Measurements from ENCODE around the gene AVPI1. TPM values are rescaled to one million over a fixed set of nuclear protein-coding genes. Genes with fewer than 3 reads are reported as not detected.

Gene AVPI1
- total and polyA plus RNA-seq, 4 donors = 6.6 to 22.1 (median 11.9) TPM

DNA sequence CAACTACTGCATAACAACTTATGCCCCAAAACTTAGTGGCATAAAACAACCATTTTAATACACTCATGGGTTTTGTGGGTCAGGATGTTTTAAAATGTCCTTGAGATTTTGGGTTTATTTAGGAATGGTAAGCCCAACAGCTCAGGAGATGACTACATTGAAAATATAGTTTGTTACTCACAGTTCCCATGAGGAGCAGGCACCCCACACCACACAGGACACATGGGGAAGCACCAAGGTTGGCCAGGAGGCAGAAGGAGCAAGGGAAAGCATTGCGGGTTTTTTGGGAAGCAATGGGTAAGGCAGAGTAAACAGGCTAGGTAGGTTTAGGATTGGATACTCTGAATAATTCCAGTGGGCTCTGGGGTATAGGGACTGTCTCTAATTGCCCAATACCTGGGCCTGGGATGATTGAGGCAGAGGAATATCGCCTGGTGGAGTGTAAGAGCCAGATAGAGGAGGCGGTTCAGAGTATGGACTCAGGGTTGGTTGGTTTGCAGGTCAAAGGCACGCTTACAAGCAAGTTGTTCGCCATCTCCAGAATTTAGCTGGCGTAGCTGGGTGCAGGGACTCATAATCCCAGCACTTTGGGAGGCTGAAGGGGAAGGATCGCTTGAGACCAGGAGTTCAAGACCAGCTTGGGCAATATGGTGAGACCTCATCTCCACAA, 16.5 kb upstream of the AVPI1 start:
- no peak overlapping the region for H3K27ac ChIP-seq (ENCODE audit: low read depth in 1 of 2, low read length in 2 of 2)
- H3K4me3 ChIP-seq (ENCODE audit: low read depth in 1 of 3, low read length in 3 of 3) = no peak overlapping the region
- H3K9me3 ChIP-seq (ENCODE audit: control insufficient read depth in 4 of 4, low read length in 3 of 4) = no peaks in the 10 kb centered on the region
- no peak for DNase-seq (ENCODE audit: low spot score)
- WGBS = 81% methylated on average over 7 of the region's 7 CpGs
- H3K4me1 ChIP-seq (ENCODE audit: control insufficient read depth in 4 of 4, insufficient read depth in 4 of 4, low read length in 3 of 4) = peaks cover 7 to 14% (median 10%) of the 10 kb centered on the region in 4 donors
- TF ChIP-seq RXRA (IDR thresholded peaks at IDR 0.05) = no peak
- no peak for TF ChIP-seq EGR1 (IDR thresholded peaks at IDR 0.05; ENCODE audit: low read depth in 2 of 2)
- TF ChIP-seq REST (IDR thresholded peaks at IDR 0.05) = no peak
- no peak for TF ChIP-seq CTCF (IDR thresholded peaks at IDR 0.05; ENCODE audit: low read depth, low read length, missing input control)
- no peak for TF ChIP-seq NR2F2 (IDR thresholded peaks at IDR 0.05)
- no peak for TF ChIP-seq FOXA2 (IDR thresholded peaks at IDR 0.05)
- TF ChIP-seq, protein P1, sequence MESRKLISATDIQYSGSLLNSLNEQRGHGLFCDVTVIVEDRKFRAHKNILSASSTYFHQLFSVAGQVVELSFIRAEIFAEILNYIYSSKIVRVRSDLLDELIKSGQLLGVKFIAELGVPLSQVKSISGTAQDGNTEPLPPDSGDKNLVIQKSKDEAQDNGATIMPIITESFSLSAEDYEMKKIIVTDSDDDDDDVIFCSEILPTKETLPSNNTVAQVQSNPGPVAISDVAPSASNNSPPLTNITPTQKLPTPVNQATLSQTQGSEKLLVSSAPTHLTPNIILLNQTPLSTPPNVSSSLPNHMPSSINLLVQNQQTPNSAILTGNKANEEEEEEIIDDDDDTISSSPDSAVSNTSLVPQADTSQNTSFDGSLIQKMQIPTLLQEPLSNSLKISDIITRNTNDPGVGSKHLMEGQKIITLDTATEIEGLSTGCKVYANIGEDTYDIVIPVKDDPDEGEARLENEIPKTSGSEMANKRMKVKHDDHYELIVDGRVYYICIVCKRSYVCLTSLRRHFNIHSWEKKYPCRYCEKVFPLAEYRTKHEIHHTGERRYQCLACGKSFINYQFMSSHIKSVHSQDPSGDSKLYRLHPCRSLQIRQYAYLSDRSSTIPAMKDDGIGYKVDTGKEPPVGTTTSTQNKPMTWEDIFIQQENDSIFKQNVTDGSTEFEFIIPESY (IDR thresholded peaks at IDR 0.05) = no peak
- no peak for TF ChIP-seq TAF1 (conservative IDR thresholded peaks at IDR 0.05)
- TF ChIP-seq HNF4G (IDR thresholded peaks at IDR 0.05) = no peak
- TF ChIP-seq, protein P2, sequence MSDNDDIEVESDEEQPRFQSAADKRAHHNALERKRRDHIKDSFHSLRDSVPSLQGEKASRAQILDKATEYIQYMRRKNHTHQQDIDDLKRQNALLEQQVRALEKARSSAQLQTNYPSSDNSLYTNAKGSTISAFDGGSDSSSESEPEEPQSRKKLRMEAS (IDR thresholded peaks at IDR 0.05) = no peak
- no peak for TF ChIP-seq JUND (IDR thresholded peaks at IDR 0.05)
- no peak for TF ChIP-seq ATF3 (IDR thresholded peaks at IDR 0.05)
- TF ChIP-seq GABPA (IDR thresholded peaks at IDR 0.05 in 1 of 2, conservative IDR thresholded peaks at IDR 0.05 in 1 of 2) = no peak
- no peak for TF ChIP-seq YY1 (IDR thresholded peaks at IDR 0.05)
- no peak for TF ChIP-seq SP1 (IDR thresholded peaks at IDR 0.05)
- no peak for TF ChIP-seq RAD21 (IDR thresholded peaks at IDR 0.05)
- no peaks in the 10 kb centered on the region for H3K27me3 ChIP-seq (ENCODE audit: control insufficient read depth in 4 of 4, insufficient read depth in 4 of 4, low read length in 3 of 4)
- H3K36me3 ChIP-seq (ENCODE audit: control insufficient read depth in 4 of 4, insufficient read depth in 3 of 4, low read depth in 1 of 4, low read length in 3 of 4) = no peaks in the 10 kb centered on the region
- H3K9ac ChIP-seq (ENCODE audit: low read depth in 1 of 2, low read length in 2 of 2) = no peak overlapping the region

All from liver (tissue), 9 donors.